Endothelial cell (in vitro differentiated cells): Measurements from ENCODE around the gene RBMS3. TPM values are rescaled to one million over a fixed set of nuclear protein-coding genes. Genes with fewer than 3 reads are reported as not detected.

Experiments used
- DNase-seq: peaks from one replicate; pipeline ENCODE4 v3.0.0; 2021; ENCODE audit warnings: low spot score
- H3K27ac Mint-ChIP-seq: one replicate; pipeline ENCODE4 v1.8.0; 2021; ENCODE audit warnings: mixed read lengths, inconsistent platforms; ENCODE audit not compliant: unreplicated experiment
- H3K27me3 Mint-ChIP-seq: one replicate; pipeline ENCODE4 v1.8.0; 2021; ENCODE audit warnings: mild to moderate bottlenecking, moderate library complexity, mixed read lengths, inconsistent platforms; ENCODE audit not compliant: unreplicated experiment
- H3K36me3 Mint-ChIP-seq: one replicate; pipeline ENCODE4 v1.8.0; 2021; ENCODE audit warnings: mild to moderate bottlenecking, low read depth, mixed read lengths, inconsistent platforms; ENCODE audit not compliant: unreplicated experiment
- H3K4me1 Mint-ChIP-seq: one replicate; pipeline ENCODE4 v1.8.0; 2021; ENCODE audit warnings: mild to moderate bottlenecking, mixed read lengths, inconsistent platforms; ENCODE audit not compliant: unreplicated experiment
- H3K4me3 Mint-ChIP-seq: one replicate; pipeline ENCODE4 v1.8.0; 2021; ENCODE audit warnings: mild to moderate bottlenecking, mixed read lengths, inconsistent platforms; ENCODE audit not compliant: unreplicated experiment
- H3K9me3 Mint-ChIP-seq: one replicate; pipeline ENCODE4 v1.8.0; 2021; ENCODE audit warnings: mixed read lengths, inconsistent platforms; ENCODE audit not compliant: unreplicated experiment
- CTCF ChIP-seq: fragments of 200-600 bp; sonication (generic); IDR thresholded peaks from one replicate; pipeline ENCODE4 v1.5.0; 2021; ENCODE audit warnings: antibody characterized with exemption; ENCODE audit not compliant: unreplicated experiment
- total RNA-seq: library from RNA; stranded (reverse); fragmentation: NEBNext Ultra II Directional; extraction: Animal tissue kit (Norgen Biotek cat#: 25700); gene quantifications from one replicate; pipeline ENCODE4 v1.2.1, GENCODE V29; 2021; ENCODE audit not compliant: unreplicated experiment

Gene RBMS3
- total RNA-seq, 1 donor from 2014 or later = 30.9 TPM

DNA sequence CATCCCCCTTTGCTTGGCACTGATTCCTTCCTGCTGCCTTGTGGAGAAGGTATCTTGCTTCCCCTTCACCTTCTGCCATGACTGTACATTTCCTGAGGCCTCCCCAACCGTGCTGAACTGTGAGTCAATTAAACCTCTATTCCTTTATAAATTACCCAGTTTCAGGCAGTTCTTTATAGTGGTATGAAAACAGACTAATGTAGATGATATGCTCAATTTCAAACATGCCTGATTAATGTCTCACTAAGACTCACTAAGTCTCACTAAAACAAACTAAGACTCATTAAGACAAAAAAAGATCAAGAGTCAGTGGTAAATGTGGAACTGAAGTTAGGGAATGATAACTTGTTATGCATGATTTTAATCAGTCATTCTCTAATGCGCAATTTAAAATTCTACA lies 606.6 kb downstream of the RBMS3 start:
- Mint-ChIP-seq H3K36me3 (no peaks in the 10 kb centered on the region), H3K4me1 (no peaks in the 10 kb centered on the region)

GRCh38 chr3:29889215-29889614 lies 608.3 kb downstream of the RBMS3 start:
- Mint-ChIP-seq H3K27ac (no peak overlapping the region), H3K9me3 (no peaks in the 10 kb centered on the region), H3K4me1 (no peaks in the 10 kb centered on the region), H3K36me3 (no peaks in the 10 kb centered on the region), H3K27me3 (no peaks in the 10 kb centered on the region), H3K4me3 (no peak overlapping the region)
- no peak for TF ChIP-seq CTCF
- no peak for DNase-seq

More for the DNA sequence above, 606.6 kb downstream of the RBMS3 start:
- DNase-seq = no peak
- no peaks in the 10 kb centered on the region for H3K27me3 Mint-ChIP-seq
- H3K4me3 Mint-ChIP-seq = no peak overlapping the region
- no peak overlapping the region for H3K27ac Mint-ChIP-seq
- no peak for TF ChIP-seq CTCF
- no peaks in the 10 kb centered on the region for H3K9me3 Mint-ChIP-seq

GRCh38 chr3:29890801-29891200 lies 609.9 kb downstream of the RBMS3 start:
- no peak for TF ChIP-seq CTCF
- H3K4me3 Mint-ChIP-seq = no peak overlapping the region
- no peak overlapping the region for H3K27ac Mint-ChIP-seq
- no peak for DNase-seq
- H3K27me3 Mint-ChIP-seq = no peaks in the 10 kb centered on the region
- no peaks in the 10 kb centered on the region for H3K4me1 Mint-ChIP-seq
- no peaks in the 10 kb centered on the region for H3K9me3 Mint-ChIP-seq
- H3K36me3 Mint-ChIP-seq = no peaks in the 10 kb centered on the region

GRCh38 chr3:29892976-29893554 lies 612.2 kb downstream of the RBMS3 start:
- no peak for DNase-seq
- Mint-ChIP-seq H3K4me3 (no peak overlapping the region), H3K36me3 (no peaks in the 10 kb centered on the region), H3K27ac (no peak overlapping the region), H3K9me3 (no peaks in the 10 kb centered on the region), H3K4me1 (no peaks in the 10 kb centered on the region), H3K27me3 (no peaks in the 10 kb centered on the region)
- no peak for TF ChIP-seq CTCF

DNA sequence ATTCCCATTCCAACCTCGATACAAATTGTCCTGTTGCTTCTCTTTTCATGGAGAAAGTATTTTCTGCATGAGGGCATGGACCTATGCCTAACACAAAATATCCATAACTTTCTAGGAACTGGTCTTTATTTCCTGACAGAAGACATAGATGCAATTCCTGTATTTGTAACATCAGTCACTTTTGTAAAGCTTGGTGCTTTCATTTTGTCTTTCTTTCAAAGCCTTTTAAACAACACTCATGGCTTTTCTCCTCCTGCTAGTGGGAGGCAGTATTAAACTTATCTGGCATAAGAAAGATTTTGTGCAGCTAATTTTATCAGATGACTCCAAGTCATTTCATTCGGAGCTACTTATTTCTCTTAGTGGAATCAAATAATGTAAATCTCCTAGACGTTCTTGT lies 616.0 kb downstream of the RBMS3 start:
- Mint-ChIP-seq H3K36me3 (no peaks in the 10 kb centered on the region), H3K4me3 (no peak overlapping the region), H3K27me3 (no peaks in the 10 kb centered on the region), H3K9me3 (no peaks in the 10 kb centered on the region), H3K27ac (no peak overlapping the region), H3K4me1 (peaks cover 2% of the 10 kb centered on the region)
- DNase-seq = no peak
- TF ChIP-seq CTCF = no peak
